H1 (cell line): ENCODE data around the gene SMIM32. TPM values are rescaled to one million over a fixed set of nuclear protein-coding genes. Genes with fewer than 3 reads are reported as not detected.

Source experiments
- CTCF ChIA-PET: fragments of 300-600 bp; sonication (Branson Sonifier 250); formaldehyde crosslinking; loops from one replicate; lab custom pipeline; 2021; ENCODE audit not compliant: partially characterized antibody; lab: Charles Lee
- POLR2A ChIA-PET: fragments of 300-600 bp; sonication (Branson Sonifier 250); formaldehyde crosslinking; loops from one replicate; lab custom pipeline; 2021; ENCODE audit warnings: inconsistent platforms; ENCODE audit not compliant: partially characterized antibody; lab: Charles Lee
- DNase-seq, 2 experiments: peaks; one replicate each; pipeline versions ENCODE4 v3.0.0 to v3.0.0-alpha.2; 2010 to 2022; ENCODE audit warnings: low spot score in 2 of 2, low read depth in 1 of 2, mixed read lengths in 1 of 2
- FAIRE-seq: peaks from 2 replicates; lab custom pipeline; 2011; peaks lifted over from hg19 to GRCh38; lab: Jason Lieb, UNC
- H2AFZ ChIP-seq: 2 replicates; pipeline ENCODE4 v1.8.1; 2012; ENCODE audit warnings: low read length, inconsistent platforms
- H2AK5ac ChIP-seq: 2 replicates; pipeline ENCODE4 v1.6.1; 2013; ENCODE audit warnings: low read depth, low read length
- H2BK120ac ChIP-seq: replicated peaks from 2 replicates; pipeline ENCODE3; 2013; ENCODE audit warnings: low read depth, low read length, inconsistent platforms
- H2BK12ac ChIP-seq: 2 replicates; pipeline ENCODE4 v1.6.1; 2013; ENCODE audit warnings: low read depth, low read length
- H2BK15ac ChIP-seq: 2 replicates; pipeline ENCODE4 v1.6.1; 2013; ENCODE audit warnings: low read length
- H2BK20ac ChIP-seq: 2 replicates; pipeline ENCODE4 v1.6.1; 2013; ENCODE audit warnings: low read length
- H2BK5ac ChIP-seq: 2 replicates; pipeline ENCODE4 v1.6.1; 2013; ENCODE audit warnings: low read depth, low read length
- H3K14ac ChIP-seq: 2 replicates; pipeline ENCODE4 v1.6.1; 2013; ENCODE audit warnings: inconsistent platforms; ENCODE audit not compliant: insufficient read length
- H3K18ac ChIP-seq: 2 replicates; pipeline ENCODE4 v1.6.1; 2013; ENCODE audit warnings: low read length; ENCODE audit errors: extremely low read depth
- H3K23ac ChIP-seq: 2 replicates; pipeline ENCODE4 v1.6.1; 2013; ENCODE audit warnings: inconsistent platforms; ENCODE audit not compliant: insufficient read length
- H3K23me2 ChIP-seq: 2 replicates; pipeline ENCODE4 v1.6.1; 2013; ENCODE audit warnings: low read depth, low read length
- H3K27ac ChIP-seq: 2 replicates; pipeline ENCODE4 v1.6.1; 2011; ENCODE audit warnings: low read depth, low read length, inconsistent platforms
- H3K27me3 ChIP-seq, 4 experiments: replicated peaks in 1 of 4; 1 replicate in 1 of 4; 2 replicates in 3 of 4; pipeline versions ENCODE4 v1.6.1 to v1.8.1; 2011 to 2013; ENCODE audit warnings: low read length in 3 of 4, mild to moderate bottlenecking in 3 of 4, inconsistent platforms in 2 of 4, mixed read lengths in 2 of 4, moderate library complexity in 1 of 4; ENCODE audit not compliant: control insufficient read depth in 3 of 4, insufficient read depth in 3 of 4; ENCODE audit errors: extremely low read depth in 1 of 4
- H3K36me3 ChIP-seq, 4 experiments: 2 replicates each; pipeline versions ENCODE4 v1.6.1 to v1.8.1; 2011 to 2013; ENCODE audit warnings: mild to moderate bottlenecking in 4 of 4, low read length in 3 of 4, moderate library complexity in 2 of 4, control low read depth in 1 of 4, inconsistent platforms in 1 of 4; ENCODE audit not compliant: insufficient read depth in 4 of 4, control insufficient read depth in 2 of 4
- H3K4ac ChIP-seq: replicated peaks from 2 replicates; pipeline ENCODE3; 2013; ENCODE audit warnings: low read length, low read depth, mixed read lengths, inconsistent platforms; ENCODE audit not compliant: insufficient read length
- H3K4me1 ChIP-seq, 4 experiments: replicated peaks in 1 of 4; 1 replicate in 1 of 4; 2 replicates in 3 of 4; pipeline versions ENCODE4 v1.6.1 to v1.8.1; 2011 to 2013; ENCODE audit warnings: low read length in 3 of 4, inconsistent platforms in 2 of 4, mixed read lengths in 1 of 4; ENCODE audit not compliant: insufficient read depth in 4 of 4, control insufficient read depth in 3 of 4
- H3K4me2 ChIP-seq, 2 experiments: 2 replicates each; pipeline versions ENCODE4 v1.6.1 to v1.8.1; 2011 to 2013; ENCODE audit warnings: low read depth in 2 of 2, low read length in 2 of 2, control low read depth in 1 of 2, inconsistent platforms in 1 of 2, mild to moderate bottlenecking in 1 of 2; ENCODE audit not compliant: insufficient read depth in 1 of 2
- H3K4me3 ChIP-seq, 4 experiments: fragments of 200-600, 300-600 bp in 1 of 4; sonication (generic), shearing (Covaris generic), sonication (Bioruptor Twin) in 1 of 4; 2 replicates each; pipeline versions ENCODE4 v1.5.1 to v1.8.1; 2011 to 2016; ENCODE audit warnings: low read length in 4 of 4, low read depth in 3 of 4, control low read depth in 2 of 4, inconsistent platforms in 2 of 4, mild to moderate bottlenecking in 2 of 4, mixed read lengths in 1 of 4, moderate library complexity in 1 of 4; ENCODE audit not compliant: insufficient read depth in 2 of 4; ENCODE audit errors: extremely low read depth in 1 of 4
- H3K56ac ChIP-seq: replicated peaks from 2 replicates; pipeline ENCODE3; 2013; ENCODE audit warnings: low read depth, mild to moderate bottlenecking, mixed read lengths, low read length, inconsistent platforms; ENCODE audit not compliant: insufficient read length
- H3K79me1 ChIP-seq: 2 replicates; pipeline ENCODE4 v1.6.1; 2013; ENCODE audit warnings: low read depth, low read length, control low read depth
- H3K79me2 ChIP-seq, 2 experiments: 2 replicates each; pipeline versions ENCODE4 v1.6.1 to v1.8.1; 2012 to 2013; ENCODE audit warnings: low read length in 2 of 2, mild to moderate bottlenecking in 2 of 2, inconsistent platforms in 1 of 2; ENCODE audit not compliant: insufficient read depth in 2 of 2, control insufficient read depth in 1 of 2
- H3K9ac ChIP-seq, 4 experiments: replicated peaks in 1 of 4; 1 replicate in 1 of 4; 2 replicates in 3 of 4; pipeline versions ENCODE4 v1.6.1 to v1.8.1; 2011 to 2013; ENCODE audit warnings: low read depth in 3 of 4, low read length in 3 of 4, control low read depth in 2 of 4, mild to moderate bottlenecking in 2 of 4, moderate library complexity in 2 of 4, inconsistent platforms in 1 of 4; ENCODE audit errors: extremely low read depth in 1 of 4
- H3K9me3 ChIP-seq, 2 experiments: 2 replicates each; pipeline versions ENCODE4 v1.6.1 to v1.8.1; 2012 to 2013; ENCODE audit warnings: mild to moderate bottlenecking in 2 of 2, moderate library complexity in 2 of 2, control low read depth in 1 of 2, inconsistent platforms in 1 of 2, low read depth in 1 of 2, low read length in 1 of 2, mixed read lengths in 1 of 2; ENCODE audit not compliant: insufficient read depth in 2 of 2
- H4K20me1 ChIP-seq, 2 experiments: replicated peaks in 1 of 2; 2 replicates each; pipeline versions ENCODE3 to v1.8.1; 2011 to 2013; ENCODE audit warnings: inconsistent platforms in 2 of 2, low read length in 2 of 2, mild to moderate bottlenecking in 1 of 2; ENCODE audit not compliant: insufficient read depth in 2 of 2, control insufficient read depth in 1 of 2
- H4K5ac ChIP-seq: 2 replicates; pipeline ENCODE4 v1.6.1; 2013; ENCODE audit warnings: low read length, low read depth, mixed read lengths, inconsistent platforms; ENCODE audit not compliant: insufficient read length
- H4K8ac ChIP-seq: 2 replicates; pipeline ENCODE4 v1.8.0; 2013; ENCODE audit warnings: mild to moderate bottlenecking, moderate library complexity, low read length, inconsistent platforms; ENCODE audit not compliant: insufficient read depth; ENCODE audit errors: extremely low read depth
- H4K91ac ChIP-seq: replicated peaks from 2 replicates; pipeline ENCODE3; 2013; ENCODE audit warnings: low read length, mixed read lengths, inconsistent platforms; ENCODE audit not compliant: insufficient read length
- ATF3 ChIP-seq: IDR thresholded peaks from 2 replicates; pipeline ENCODE4 v1.6.1; 2011; ENCODE audit warnings: low read depth, mild to moderate bottlenecking, low read length; ENCODE audit not compliant: insufficient read depth
- CBX5 ChIP-seq: fragments of 300-800, 300-1000 bp; sonication (generic); IDR thresholded peaks from 2 replicates; pipeline ENCODE4 v1.7.1; 2016; ENCODE audit warnings: antibody characterized with exemption, low read length, low read depth
- CHD2 ChIP-seq: IDR thresholded peaks from 2 replicates; pipeline ENCODE4 v1.6.1; 2012; ENCODE audit warnings: low read length, improper control_type of control experiment
- EP300 ChIP-seq, 2 experiments: IDR thresholded peaks; 1 replicate in 1 of 2; 2 replicates in 1 of 2; pipeline ENCODE4 v1.6.1; 2011 to 2012; ENCODE audit warnings: low read depth in 2 of 2, low read length in 2 of 2, mild to moderate bottlenecking in 2 of 2, borderline replicate concordance in 1 of 2, inconsistent platforms in 1 of 2, moderate library complexity in 1 of 2
- EZH2 ChIP-seq: fragments of 200-600 bp; sonication (generic); IDR thresholded peaks from 2 replicates; pipeline ENCODE4 v1.7.1; 2012; ENCODE audit warnings: low read depth, mild to moderate bottlenecking, moderate library complexity, low read length, inconsistent platforms; ENCODE audit not compliant: severe bottlenecking
- GABPA ChIP-seq: IDR thresholded peaks from 2 replicates; pipeline ENCODE4 v1.6.1; 2011; ENCODE audit warnings: mild to moderate bottlenecking, low read length, moderate library complexity, borderline replicate concordance; ENCODE audit not compliant: insufficient read depth
- KDM1A ChIP-seq: fragments of 200-600, 300-600 bp; sonication (generic); IDR thresholded peaks from 2 replicates; pipeline ENCODE4 v1.7.1; 2016; ENCODE audit warnings: mild to moderate bottlenecking, low read length, borderline replicate concordance
- NANOG ChIP-seq: IDR thresholded peaks from 2 replicates; pipeline ENCODE4 v1.6.1; 2011; ENCODE audit warnings: low read length, low read depth, mild to moderate bottlenecking, inconsistent platforms; ENCODE audit not compliant: insufficient read depth, poor library complexity, severe bottlenecking
- SIRT6 ChIP-seq: IDR thresholded peaks from one replicate; pipeline ENCODE4 v1.7.1; 2012; ENCODE audit warnings: low read length, inconsistent platforms
- SP1 ChIP-seq: IDR thresholded peaks from 2 replicates; pipeline ENCODE4 v1.6.1; 2011; ENCODE audit warnings: low read depth, low read length
- SUZ12 ChIP-seq: fragments of 200-600 bp; sonication (generic); IDR thresholded peaks from 2 replicates; pipeline ENCODE4 v1.6.1; 2012; ENCODE audit warnings: mild to moderate bottlenecking, inconsistent platforms, low read length, moderate library complexity, mixed read lengths
- TBP ChIP-seq: IDR thresholded peaks from 2 replicates; pipeline ENCODE4 v1.6.1; 2011; ENCODE audit warnings: low read depth, low read length, improper control_type of control experiment
- TEAD4 ChIP-seq: IDR thresholded peaks from 2 replicates; pipeline ENCODE4 v1.6.1; 2012; ENCODE audit warnings: low read depth, low read length, inconsistent platforms, mixed read lengths
- YY1 ChIP-seq: IDR thresholded peaks from 2 replicates; pipeline ENCODE4 v1.6.1; 2011; ENCODE audit warnings: low read depth, mild to moderate bottlenecking, low read length
- WGBS, 2 experiments: shearing (Covaris generic) in 1 of 2; methylation state at CpG; one replicate each; pipeline versions ENCODE4 v1.1.6 to v1.1.7; 2013 to 2015; ENCODE audit warnings: low lambda C conversion rate in 2 of 2, mixed read lengths in 2 of 2, inconsistent platforms in 1 of 2, low coverage in 1 of 2, missing lambda C conversion rate in 1 of 2; ENCODE audit not compliant: insufficient replicate concordance in 2 of 2, insufficient coverage in 1 of 2, insufficient read length in 1 of 2; ENCODE audit errors: extremely low coverage in 1 of 2, missing lambda C conversion rate in 1 of 2; 5-methylcytosine and 5-hydroxymethylcytosine counted together
- polyA plus RNA-seq, 7 experiments: library from polyadenylated mRNA; depleted of rRNA in 3 of 7; stranded (reverse) in 5 of 7; unstranded in 2 of 7; fragments of >200 nt in 5 of 7; fragments of 200-250 nt in 2 of 7; gene quantifications; 1 replicate in 5 of 7; 2 replicates in 1 of 7; 4 replicates in 1 of 7; pipeline versions ENCODE4 v1.2.1 to v1.2.3, GENCODE V29; 2011 to 2013; ENCODE audit warnings: missing spikeins in 2 of 7, mixed read lengths in 2 of 7
- total RNA-seq: library from RNA; stranded (reverse); fragmentation: NEBNext Ultra II Directional; extraction: Animal tissue kit (Norgen Biotek cat#: 25700); gene quantifications from 2 replicates; pipeline ENCODE4 v1.2.1, GENCODE V29; 2021

Gene SMIM32
- total and polyA plus RNA-seq, 2 of the 8 experiments (the other 6 are each of a cell fraction or from before 2014, with no cell fraction given) = 0.09 to 0.22 TPM

GRCh38 chr5:136143763-136144162, 49.2 kb downstream of the SMIM32 start:
- Histone ChIP-seq H3K79me2 (peaks cover 8 to 99% of the 10 kb centered on the region in 2 experiments), H3K4me2 (no peak overlapping the region), H4K20me1 (peaks cover 18 to 25% of the 10 kb centered on the region in 2 experiments), H2BK120ac (no peak overlapping the region), H2AK5ac (no peak overlapping the region), H2BK5ac (no peak overlapping the region), H3K4me3 (no peak overlapping the region), H4K8ac (no peak overlapping the region), H2BK12ac (no peak overlapping the region), H3K9me3 (no peaks in the 10 kb centered on the region), H3K9ac (no peak overlapping the region), H3K14ac (no peak overlapping the region), H3K23ac (no peak overlapping the region), H3K27ac (no peak overlapping the region), H3K4ac (no peak overlapping the region), H3K18ac (no peak overlapping the region), H3K79me1 (peaks cover 7% of the 10 kb centered on the region), H3K36me3 (no peaks in the 10 kb centered on the region; a peak in 1 of 8 replicates), H3K56ac (no peak overlapping the region), H4K91ac (no peak overlapping the region), H2AFZ (no peak overlapping the region), H2BK15ac (no peak overlapping the region), H3K27me3 (no peaks in the 10 kb centered on the region), H3K4me1 (peaks cover 0 to 4% (median 0%) of the 10 kb centered on the region in 4 experiments; a peak in 1 of 7 replicates), H4K5ac (no peak overlapping the region), H3K23me2 (no peaks in the 10 kb centered on the region), H2BK20ac (no peak overlapping the region)
- WGBS, 2 experiments = 88% methylated on average over 3 of the region's 3 CpGs; no CpG with 5 or more reads in 1 of the 2 experiments
- FAIRE-seq (no peak), DNase-seq (no peak)
- ChIA-PET POLR2A (interaction anchor here (2.6 kb wide), 1 partner anchor 10 kb away, joined by 10 read pairs; no protein-coding TSS in a partner anchor), CTCF (interaction anchor here (1.0 to 1.6 kb wide), 2 partner anchors 8 to 60 kb away, joined by 3 to 5 read pairs; no protein-coding TSS in a partner anchor)
- no peak for TF ChIP-seq EP300 (IDR thresholded peaks at IDR 0.05; ENCODE audit: borderline replicate concordance in 1 of 2, low read depth in 2 of 2, low read length in 2 of 2)
- TF ChIP-seq CHD2 = no peak
- no peak for TF ChIP-seq KDM1A
- TF ChIP-seq NANOG = no peak
- TF ChIP-seq CBX5 = no peak
- TF ChIP-seq EZH2 = no peak
- no peak for TF ChIP-seq SP1
- TF ChIP-seq TBP = no peak
- TF ChIP-seq YY1 = no peak
- TF ChIP-seq ATF3 = no peak
- TF ChIP-seq TEAD4 = no peak
- no peak for TF ChIP-seq SUZ12
- TF ChIP-seq GABPA = no peak
- no peak for TF ChIP-seq SIRT6
